Natural killer cell (primary cell): ENCODE results near the gene CMIP. TPM values are rescaled to one million over a fixed set of nuclear protein-coding genes. Genes with fewer than 3 reads are reported as not detected.

ENCODE experiments used
- ATAC-seq, 3 donors: fragments of 150-1000 bp in 2 of 3; fragments of 200-7000 bp in 1 of 3; cut with Tn5 transposase; 1 replicate in 1 of 3; 2 replicates in 2 of 3; pipeline ENCODE4 v1.10.0; 2021; ENCODE audit warnings: mild to moderate bottlenecking in 2 of 3, moderate library complexity in 2 of 3
- DNase-seq, 2 donors: peaks; one replicate each; pipeline versions ENCODE4 v3.0.0 to v3.0.0-alpha.2; 2013 to 2021; ENCODE audit warnings: mixed read lengths in 1 of 2
- H3K27ac ChIP-seq: one replicate; pipeline ENCODE4 v1.5.1; 2013; ENCODE audit warnings: mild to moderate bottlenecking, low read length
- H3K27me3 ChIP-seq: one replicate; pipeline ENCODE4 v1.6.1; 2013; ENCODE audit warnings: low read length; ENCODE audit not compliant: control insufficient read depth, insufficient read depth
- H3K36me3 ChIP-seq: one replicate; pipeline ENCODE4 v1.6.1; 2013; ENCODE audit warnings: low read length; ENCODE audit not compliant: control insufficient read depth, insufficient read depth
- H3K4me1 ChIP-seq: one replicate; pipeline ENCODE4 v1.6.1; 2013; ENCODE audit warnings: low read length; ENCODE audit not compliant: control insufficient read depth, insufficient read depth
- H3K4me3 ChIP-seq: one replicate; pipeline ENCODE4 v1.5.1; 2013; ENCODE audit warnings: low read length
- H3K9me3 ChIP-seq: one replicate; pipeline ENCODE4 v1.6.1; 2013; ENCODE audit warnings: low read length; ENCODE audit not compliant: control insufficient read depth, insufficient read depth
- H3K27ac Mint-ChIP-seq, 2 donors: one replicate each; pipeline ENCODE4 v1.8.0; 2022; ENCODE audit warnings: mild to moderate bottlenecking in 2 of 2, mixed read lengths in 2 of 2, moderate library complexity in 1 of 2
- H3K27me3 Mint-ChIP-seq, 2 donors: one replicate each; pipeline ENCODE4 v1.8.0; 2022; ENCODE audit warnings: low read depth in 2 of 2, mixed read lengths in 2 of 2
- H3K36me3 Mint-ChIP-seq: one replicate; pipeline ENCODE4 v1.8.0; 2022; ENCODE audit warnings: mixed read lengths
- H3K4me1 Mint-ChIP-seq, 2 donors: one replicate each; pipeline ENCODE4 v1.8.0; 2022; ENCODE audit warnings: mixed read lengths in 2 of 2
- H3K4me3 Mint-ChIP-seq: one replicate; pipeline ENCODE4 v1.8.0; 2022; ENCODE audit warnings: mild to moderate bottlenecking, moderate library complexity, mixed read lengths
- H3K9me3 Mint-ChIP-seq, 2 donors: one replicate each; pipeline ENCODE4 v1.8.0; 2022; ENCODE audit warnings: mixed read lengths in 2 of 2
- WGBS: methylation state at CpG from one replicate; pipeline ENCODE4 v1.1.7; 2013; ENCODE audit warnings: missing lambda C conversion rate; ENCODE audit not compliant: insufficient coverage; 5-methylcytosine and 5-hydroxymethylcytosine counted together
- intact Hi-C: fragments of 100-400 bp; cut with micrococcal nuclease; formaldehyde crosslinking; loops from one replicate; pipeline ENCODE4 v1.14.2; 2022
- total RNA-seq, 4 donors: library from RNA; stranded (reverse); fragments of 120-200 nt in 1 of 4; gene quantifications; one replicate each; pipeline versions ENCODE4 v1.2.3 to v1.2.4, GENCODE V29; 2013 to 2022
- TF ChIP-seq, protein P1 (sequence below): fragments of 200-600 bp; IDR thresholded peaks from one replicate; pipeline ENCODE4 v1.8.0; 2022; ENCODE audit warnings: antibody characterized with exemption

The CMIP gene
- total RNA-seq, 3 donors from 2014 or later (not counting 1 experiment from before 2014, with no cell fraction given) = 88.2 to 115 (median 91.5) TPM

DNA sequence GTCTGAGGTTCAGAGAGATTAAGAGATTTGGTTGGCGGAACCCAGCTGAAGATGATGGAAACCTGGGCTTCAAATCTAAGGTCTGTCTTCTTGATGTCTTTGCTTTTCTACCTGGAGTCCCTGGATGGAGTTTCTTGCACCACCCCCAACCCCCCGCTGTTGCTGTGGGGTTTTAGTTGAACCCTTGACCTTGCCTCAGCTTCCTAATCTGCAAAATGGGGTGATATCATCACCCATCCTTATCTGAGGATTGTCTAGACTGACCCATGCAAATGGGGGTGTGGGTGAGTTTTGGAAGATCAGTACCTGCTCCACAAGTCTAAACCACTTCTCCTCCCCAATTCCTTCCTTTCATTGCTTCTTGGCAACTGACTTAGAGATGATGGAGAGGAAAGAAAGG is 9.0 kb upstream of the CMIP start:
- intact Hi-C loops = no loop called here
- no peak overlapping the region for H3K4me3 Mint-ChIP-seq

DNA sequence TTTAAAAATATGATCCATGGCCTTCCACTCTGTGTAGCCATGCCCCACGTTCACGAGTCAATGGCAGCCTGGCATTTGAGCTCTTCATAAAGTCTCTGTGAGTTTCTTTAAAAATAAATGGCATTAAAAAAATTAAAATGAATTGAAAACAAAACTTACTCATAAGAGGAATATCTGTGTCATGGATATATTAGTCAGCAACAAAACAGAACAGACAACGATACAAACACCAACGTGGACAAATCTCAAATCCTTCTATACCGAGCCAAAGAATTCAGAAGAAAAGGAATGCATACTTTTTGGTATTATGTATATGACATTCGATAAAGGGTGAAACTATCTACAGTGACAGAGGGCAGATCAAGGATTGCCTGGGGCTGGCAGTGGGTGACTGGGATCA is 8.2 kb upstream of the CMIP start:
- Mint-ChIP-seq H3K27ac (peak overlapping the region in 1 of 2 donors; percentile 14), H3K36me3 (no peaks in the 10 kb centered on the region), H3K9me3 (no peaks in the 10 kb centered on the region), H3K4me3 (no peak overlapping the region), H3K27me3 (peaks cover 0 to 5% of the 10 kb centered on the region in 2 donors), H3K4me1 (peaks cover 16 to 22% of the 10 kb centered on the region in 2 donors)
- ATAC-seq (no peak), DNase-seq (no peak)
- H3K27me3 ChIP-seq = no peaks in the 10 kb centered on the region
- no peaks in the 10 kb centered on the region for H3K9me3 ChIP-seq
- TF ChIP-seq, protein P1, sequence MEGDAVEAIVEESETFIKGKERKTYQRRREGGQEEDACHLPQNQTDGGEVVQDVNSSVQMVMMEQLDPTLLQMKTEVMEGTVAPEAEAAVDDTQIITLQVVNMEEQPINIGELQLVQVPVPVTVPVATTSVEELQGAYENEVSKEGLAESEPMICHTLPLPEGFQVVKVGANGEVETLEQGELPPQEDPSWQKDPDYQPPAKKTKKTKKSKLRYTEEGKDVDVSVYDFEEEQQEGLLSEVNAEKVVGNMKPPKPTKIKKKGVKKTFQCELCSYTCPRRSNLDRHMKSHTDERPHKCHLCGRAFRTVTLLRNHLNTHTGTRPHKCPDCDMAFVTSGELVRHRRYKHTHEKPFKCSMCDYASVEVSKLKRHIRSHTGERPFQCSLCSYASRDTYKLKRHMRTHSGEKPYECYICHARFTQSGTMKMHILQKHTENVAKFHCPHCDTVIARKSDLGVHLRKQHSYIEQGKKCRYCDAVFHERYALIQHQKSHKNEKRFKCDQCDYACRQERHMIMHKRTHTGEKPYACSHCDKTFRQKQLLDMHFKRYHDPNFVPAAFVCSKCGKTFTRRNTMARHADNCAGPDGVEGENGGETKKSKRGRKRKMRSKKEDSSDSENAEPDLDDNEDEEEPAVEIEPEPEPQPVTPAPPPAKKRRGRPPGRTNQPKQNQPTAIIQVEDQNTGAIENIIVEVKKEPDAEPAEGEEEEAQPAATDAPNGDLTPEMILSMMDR = no peak
- no peak overlapping the region for H3K27ac ChIP-seq
- no peak overlapping the region for H3K4me3 ChIP-seq
- no peaks in the 10 kb centered on the region for H3K36me3 ChIP-seq
- intact Hi-C loops = no loop called here
- H3K4me1 ChIP-seq = peaks cover 16% of the 10 kb centered on the region
- WGBS = 100% methylated on average over 2 of the region's 6 CpGs

More for the DNA sequence above, 9.0 kb upstream of the CMIP start:
- WGBS = 83% methylated on average over 2 of the region's 2 CpGs
- Histone ChIP-seq H3K4me3 (no peak overlapping the region), H3K9me3 (no peaks in the 10 kb centered on the region), H3K36me3 (no peaks in the 10 kb centered on the region), H3K27me3 (no peaks in the 10 kb centered on the region), H3K4me1 (peaks cover 16% of the 10 kb centered on the region), H3K27ac (no peak overlapping the region)
- Mint-ChIP-seq H3K27me3 (peaks cover 0 to 5% of the 10 kb centered on the region in 2 donors), H3K9me3 (no peaks in the 10 kb centered on the region), H3K36me3 (no peaks in the 10 kb centered on the region), H3K27ac (no peak overlapping the region), H3K4me1 (peaks cover 16 to 22% of the 10 kb centered on the region in 2 donors)
- DNase-seq (no peak), ATAC-seq (no peak)
- TF ChIP-seq, protein P1 = no peak

DNA sequence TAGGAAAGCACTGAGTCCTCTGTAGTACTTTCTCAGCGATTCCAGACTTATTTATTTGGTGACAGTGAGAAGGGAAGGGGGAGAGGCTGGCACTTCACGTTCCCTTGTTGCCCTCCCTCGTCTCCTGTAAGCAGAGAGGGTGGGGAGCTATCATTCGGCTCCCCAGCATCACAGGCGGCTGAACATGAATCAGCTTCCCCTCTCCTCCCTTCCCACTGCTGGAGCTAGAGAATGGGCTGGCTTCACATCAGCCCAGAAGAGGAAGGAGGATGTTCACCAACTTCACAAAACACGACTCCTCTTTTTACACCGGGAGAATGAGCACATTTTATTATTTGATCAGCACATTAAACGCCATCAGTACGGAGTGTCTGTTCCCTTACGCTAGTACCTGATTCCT is 6.7 kb upstream of the CMIP start:
- no peak overlapping the region for H3K4me3 Mint-ChIP-seq

More for the DNA sequence above, 6.7 kb upstream of the CMIP start:
- no peaks in the 10 kb centered on the region for H3K36me3 ChIP-seq
- peak overlapping the region; percentile 89 for H3K27ac Mint-ChIP-seq
- H3K4me3 ChIP-seq = no peak overlapping the region
- no peak for DNase-seq
- WGBS = 74% methylated on average over 7 of the region's 10 CpGs
- no peaks in the 10 kb centered on the region for H3K9me3 Mint-ChIP-seq
- no peaks in the 10 kb centered on the region for H3K27me3 ChIP-seq
- H3K9me3 ChIP-seq = no peaks in the 10 kb centered on the region
- H3K4me1 Mint-ChIP-seq = peaks cover 25 to 29% of the 10 kb centered on the region in 2 donors
- intact Hi-C loops = no loop called here
- no peaks in the 10 kb centered on the region for H3K36me3 Mint-ChIP-seq
- peaks cover 23% of the 10 kb centered on the region for H3K4me1 ChIP-seq
- no peak overlapping the region for H3K27ac ChIP-seq
- TF ChIP-seq, protein P1 = no peak
- peaks cover 0 to 5% of the 10 kb centered on the region in 2 donors for H3K27me3 Mint-ChIP-seq
- no peak for ATAC-seq
